ENCODE measurements around the gene SPC24.

DNA sequence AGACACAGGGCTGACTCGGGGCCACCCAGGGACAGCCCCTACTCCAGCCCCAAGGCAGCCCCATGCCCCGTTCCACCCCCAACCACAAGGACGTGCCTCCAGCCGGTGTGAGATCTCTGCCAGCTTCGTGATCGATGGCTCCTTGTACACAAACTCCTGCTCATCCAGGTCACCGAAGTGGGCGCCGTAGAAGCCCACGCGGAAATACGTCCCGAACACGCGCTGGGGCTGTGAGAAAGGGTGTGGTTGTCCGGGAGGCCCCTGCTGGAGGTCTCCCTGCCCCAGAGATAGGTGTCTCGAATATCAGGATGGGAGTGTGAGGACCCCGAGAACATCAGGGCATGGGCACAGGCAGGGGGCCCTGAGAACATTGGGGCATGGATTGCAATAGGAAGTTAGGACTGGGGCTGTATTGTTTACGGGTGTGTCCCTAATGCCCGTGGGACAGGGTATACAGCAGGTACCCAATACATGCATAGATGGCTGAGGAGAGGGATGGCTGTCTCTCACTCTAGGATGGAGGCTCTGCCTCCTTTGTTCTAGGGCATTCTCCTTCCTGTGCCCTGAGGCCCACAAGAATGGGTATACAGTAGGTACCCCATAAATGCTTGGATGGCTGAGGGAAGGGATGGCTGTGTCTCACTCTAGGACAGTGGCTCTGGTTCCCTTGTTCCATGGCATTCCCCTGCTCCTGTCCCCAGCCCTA lies 47.1 kb upstream of the SPC24 start:
- TF ChIP-seq, protein P1, sequence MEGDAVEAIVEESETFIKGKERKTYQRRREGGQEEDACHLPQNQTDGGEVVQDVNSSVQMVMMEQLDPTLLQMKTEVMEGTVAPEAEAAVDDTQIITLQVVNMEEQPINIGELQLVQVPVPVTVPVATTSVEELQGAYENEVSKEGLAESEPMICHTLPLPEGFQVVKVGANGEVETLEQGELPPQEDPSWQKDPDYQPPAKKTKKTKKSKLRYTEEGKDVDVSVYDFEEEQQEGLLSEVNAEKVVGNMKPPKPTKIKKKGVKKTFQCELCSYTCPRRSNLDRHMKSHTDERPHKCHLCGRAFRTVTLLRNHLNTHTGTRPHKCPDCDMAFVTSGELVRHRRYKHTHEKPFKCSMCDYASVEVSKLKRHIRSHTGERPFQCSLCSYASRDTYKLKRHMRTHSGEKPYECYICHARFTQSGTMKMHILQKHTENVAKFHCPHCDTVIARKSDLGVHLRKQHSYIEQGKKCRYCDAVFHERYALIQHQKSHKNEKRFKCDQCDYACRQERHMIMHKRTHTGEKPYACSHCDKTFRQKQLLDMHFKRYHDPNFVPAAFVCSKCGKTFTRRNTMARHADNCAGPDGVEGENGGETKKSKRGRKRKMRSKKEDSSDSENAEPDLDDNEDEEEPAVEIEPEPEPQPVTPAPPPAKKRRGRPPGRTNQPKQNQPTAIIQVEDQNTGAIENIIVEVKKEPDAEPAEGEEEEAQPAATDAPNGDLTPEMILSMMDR (IDR thresholded peaks at IDR 0.05; ENCODE audit: low read depth, low read length, poor library complexity, severe bottlenecking): no peak
- TF ChIP-seq EZH2phosphoT487 (IDR thresholded peaks at IDR 0.05; ENCODE audit: borderline replicate concordance, low read length): no peak
